Liver (tissue), 9 donors: Measurements from ENCODE around the gene CENPV. TPM values are rescaled to one million over a fixed set of nuclear protein-coding genes. Genes with fewer than 3 reads are reported as not detected.
A peak's percentile ranks its signal among the peaks of the same experiment; 100 is the strongest.

Experiments used
- DNase-seq: peaks from one replicate; pipeline ENCODE4 v3.0.0-alpha.2; 2017; ENCODE audit warnings: low spot score
- H3K27ac ChIP-seq, 2 donors: one replicate each; pipeline ENCODE4 v1.7.0; 2013; ENCODE audit warnings: inconsistent platforms in 2 of 2, low read length in 2 of 2, control low read depth in 1 of 2, low read depth in 1 of 2, mild to moderate bottlenecking in 1 of 2
- H3K27me3 ChIP-seq, 4 donors: one replicate each; pipeline versions ENCODE4 v1.6.1 to v1.7.0; 2013; ENCODE audit warnings: low read length in 3 of 4, inconsistent platforms in 1 of 4, mild to moderate bottlenecking in 1 of 4, moderate library complexity in 1 of 4; ENCODE audit not compliant: control insufficient read depth in 4 of 4, insufficient read depth in 4 of 4
- H3K36me3 ChIP-seq, 4 donors: one replicate each; pipeline versions ENCODE4 v1.6.1 to v1.7.0; 2013; ENCODE audit warnings: low read length in 3 of 4, mild to moderate bottlenecking in 3 of 4, low read depth in 1 of 4, moderate library complexity in 1 of 4; ENCODE audit not compliant: control insufficient read depth in 4 of 4, insufficient read depth in 3 of 4
- H3K4me1 ChIP-seq, 4 donors: one replicate each; pipeline versions ENCODE4 v1.6.1 to v1.7.0; 2013; ENCODE audit warnings: low read length in 3 of 4, mild to moderate bottlenecking in 3 of 4, moderate library complexity in 1 of 4; ENCODE audit not compliant: control insufficient read depth in 4 of 4, insufficient read depth in 4 of 4
- H3K4me3 ChIP-seq, 3 donors: one replicate each; pipeline versions ENCODE4 v1.6.1 to v1.7.0; 2013; ENCODE audit warnings: low read length in 3 of 3, control low read depth in 1 of 3, low read depth in 1 of 3, mild to moderate bottlenecking in 1 of 3
- H3K9ac ChIP-seq, 2 donors: one replicate each; pipeline ENCODE4 v1.7.0; 2013; ENCODE audit warnings: low read length in 2 of 2, mild to moderate bottlenecking in 2 of 2, moderate library complexity in 2 of 2, control low read depth in 1 of 2, low read depth in 1 of 2
- H3K9me3 ChIP-seq, 4 donors: one replicate each; pipeline versions ENCODE4 v1.6.1 to v1.7.0; 2013; ENCODE audit warnings: low read length in 3 of 4; ENCODE audit not compliant: control insufficient read depth in 4 of 4
- EGR1 ChIP-seq, 2 donors: IDR thresholded peaks; 2 replicates each; pipeline ENCODE4 v1.6.1; 2016 to 2018; ENCODE audit warnings: antibody characterized with exemption in 2 of 2, low read depth in 2 of 2
- FOXA1 ChIP-seq: IDR thresholded peaks from 2 replicates; pipeline ENCODE4 v1.6.1; 2016; ENCODE audit warnings: antibody characterized with exemption
- FOXA2 ChIP-seq: IDR thresholded peaks from 2 replicates; pipeline ENCODE4 v1.6.1; 2016; ENCODE audit warnings: antibody characterized with exemption
- GABPA ChIP-seq, 2 donors: IDR thresholded peaks in 1 of 2; conservative IDR thresholded peaks in 1 of 2; 2 replicates each; pipeline ENCODE4 v1.6.1; 2016; ENCODE audit warnings: antibody characterized with exemption in 2 of 2, mild to moderate bottlenecking in 1 of 2, moderate library complexity in 1 of 2
- HNF4A ChIP-seq, 2 donors: conservative IDR thresholded peaks; 2 replicates each; pipeline ENCODE4 v1.6.1; 2016; ENCODE audit warnings: antibody characterized with exemption in 2 of 2, mild to moderate bottlenecking in 2 of 2
- HNF4G ChIP-seq: IDR thresholded peaks from 2 replicates; pipeline ENCODE4 v1.6.1; 2016; ENCODE audit warnings: antibody characterized with exemption
- JUND ChIP-seq, 2 donors: IDR thresholded peaks; 2 replicates each; pipeline ENCODE4 v1.6.1; 2016; ENCODE audit warnings: antibody characterized with exemption in 2 of 2
- RAD21 ChIP-seq, 2 donors: IDR thresholded peaks; 2 replicates each; pipeline ENCODE4 v1.6.1; 2016; ENCODE audit warnings: antibody characterized with exemption in 2 of 2, mild to moderate bottlenecking in 2 of 2
- RXRA ChIP-seq, 2 donors: IDR thresholded peaks; 2 replicates each; pipeline ENCODE4 v1.6.1; 2017 to 2018; ENCODE audit warnings: antibody characterized with exemption in 2 of 2, mild to moderate bottlenecking in 1 of 2
- SP1 ChIP-seq: IDR thresholded peaks from 2 replicates; pipeline ENCODE4 v1.6.1; 2018; ENCODE audit warnings: antibody characterized with exemption, mild to moderate bottlenecking
- TAF1 ChIP-seq: conservative IDR thresholded peaks from 2 replicates; pipeline ENCODE4 v1.6.1; 2016; ENCODE audit warnings: antibody characterized with exemption, mild to moderate bottlenecking
- YY1 ChIP-seq: IDR thresholded peaks from 2 replicates; pipeline ENCODE4 v1.6.1; 2016; ENCODE audit warnings: antibody characterized with exemption, mild to moderate bottlenecking
- WGBS: extraction: QIAGEN DNeasy Blood & Tissue Kit; methylation state at CpG from one replicate; pipeline ENCODE4 v1.1.7; 2013; 5-methylcytosine and 5-hydroxymethylcytosine counted together
- polyA plus RNA-seq, 2 donors: library from polyadenylated mRNA; stranded (reverse) in 1 of 2; unstranded in 1 of 2; fragments of 200-250 nt in 1 of 2; fragments of >200 nt in 1 of 2; fragmentation: Nextera tagmentation in 1 of 2; extraction: Ambion mirVana in 1 of 2; gene quantifications; one replicate each; pipeline versions ENCODE4 v1.2.1 to v1.2.3, GENCODE V29; 2013 to 2015
- total RNA-seq, 2 donors: library from RNA; depleted of rRNA; stranded (reverse); fragments of >200 nt; gene quantifications; one replicate each; pipeline ENCODE4 v1.2.3, GENCODE V29; 2014
- TF ChIP-seq, protein P1 (sequence below): IDR thresholded peaks from 2 replicates; pipeline ENCODE4 v1.6.1; 2016; ENCODE audit warnings: antibody characterized with exemption
- TF ChIP-seq, protein P2 (sequence below): IDR thresholded peaks from 2 replicates; pipeline ENCODE4 v1.6.1; 2016; ENCODE audit warnings: antibody characterized with exemption
- TF ChIP-seq, protein P3 (sequence below): fragments of 150-350 bp; IDR thresholded peaks from 2 replicates; pipeline ENCODE4 v1.5.1; 2017; ENCODE audit warnings: improper control_type of control experiment, low read depth, low read length; ENCODE audit not compliant: missing input control
- TF ChIP-seq, protein P4 (sequence below): IDR thresholded peaks from 2 replicates; pipeline ENCODE4 v1.6.1; 2016; ENCODE audit warnings: antibody characterized with exemption
- TF ChIP-seq, protein P5 (sequence below): IDR thresholded peaks from 2 replicates; pipeline ENCODE4 v1.6.1; 2016; ENCODE audit warnings: antibody characterized with exemption, mild to moderate bottlenecking
- donor health status: healthy.
- donor health status: healthy.
- donor health status: healthy.
- donor health status: healthy.
- donor health status: healthy.

The CENPV gene
- total and polyA plus RNA-seq, 4 donors, result 13.1 to 24.3 (median 18.2) TPM

DNA sequence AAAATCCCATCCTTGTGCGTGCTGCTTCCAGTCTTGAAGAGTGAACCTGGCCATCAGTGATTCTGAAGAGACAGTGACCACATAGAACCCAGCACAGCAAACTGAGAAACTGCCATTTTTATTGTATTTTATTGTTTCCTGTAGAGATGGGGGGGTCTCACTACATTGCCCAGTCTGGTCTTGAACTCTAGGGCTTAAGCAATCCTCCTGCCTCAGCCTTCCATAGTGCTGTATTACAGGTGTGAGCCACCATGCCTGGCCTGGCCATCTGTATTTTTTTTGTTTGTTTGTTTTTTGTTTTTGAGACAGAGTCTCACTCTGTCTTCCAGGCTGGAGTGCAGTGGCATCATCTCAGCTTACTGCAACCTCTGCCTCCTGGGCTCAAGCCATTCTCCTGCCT, 13.9 kb downstream of the CENPV start:
- Histone ChIP-seq H3K9ac (no peak overlapping the region), H3K36me3 (peaks cover 0 to 13% (median 7%) of the 10 kb centered on the region in 4 donors), H3K4me1 (peaks cover 0 to 3% (median 0%) of the 10 kb centered on the region in 4 donors), H3K4me3 (no peak overlapping the region), H3K27me3 (no peaks in the 10 kb centered on the region), H3K27ac (no peak overlapping the region), H3K9me3 (no peaks in the 10 kb centered on the region)
- TF ChIP-seq FOXA2, result no peak
- no peak for TF ChIP-seq HNF4G
- TF ChIP-seq, protein P1, sequence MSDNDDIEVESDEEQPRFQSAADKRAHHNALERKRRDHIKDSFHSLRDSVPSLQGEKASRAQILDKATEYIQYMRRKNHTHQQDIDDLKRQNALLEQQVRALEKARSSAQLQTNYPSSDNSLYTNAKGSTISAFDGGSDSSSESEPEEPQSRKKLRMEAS, result no peak
- DNase-seq, result no peak
- 95% methylated on average over 1 of the region's 1 CpG for WGBS

DNA sequence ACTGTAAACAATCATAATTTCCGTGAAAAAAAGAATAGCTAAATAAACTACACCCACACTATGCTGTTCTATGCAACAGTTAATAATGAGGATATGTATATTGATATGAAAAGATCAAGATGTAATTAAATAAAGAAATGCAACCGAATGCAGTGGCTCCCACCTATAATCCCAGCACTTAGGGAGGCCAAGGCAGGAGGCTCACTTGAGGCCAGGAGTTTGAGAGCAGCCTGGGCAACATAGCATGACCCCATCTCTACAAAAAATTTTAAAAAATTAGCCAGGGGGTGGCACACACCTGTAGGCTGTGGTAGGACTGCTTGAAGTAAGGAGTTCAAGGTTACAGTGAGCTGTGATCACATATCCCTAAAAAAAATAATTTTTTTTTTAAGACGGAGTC, 14.9 kb downstream of the CENPV start:
- Histone ChIP-seq H3K4me3 (no peak overlapping the region), H3K27ac (no peak overlapping the region), H3K27me3 (no peaks in the 10 kb centered on the region), H3K9ac (no peak overlapping the region), H3K36me3 (peaks cover 0 to 10% (median 5%) of the 10 kb centered on the region in 4 donors), H3K9me3 (no peaks in the 10 kb centered on the region), H3K4me1 (peaks cover 0 to 3% (median 0%) of the 10 kb centered on the region in 4 donors)
- no peak for TF ChIP-seq RXRA (IDR thresholded peaks at IDR 0.05)
- TF ChIP-seq HNF4G, result no peak
- no peak for TF ChIP-seq FOXA2
- TF ChIP-seq, protein P1, result no peak
- no peak for TF ChIP-seq TAF1
- TF ChIP-seq FOXA1, result no peak
- no peak for TF ChIP-seq RAD21 (IDR thresholded peaks at IDR 0.05)
- no peak for TF ChIP-seq EGR1 (IDR thresholded peaks at IDR 0.05; ENCODE audit: low read depth in 2 of 2)
- TF ChIP-seq SP1, result no peak
- no peak for TF ChIP-seq JUND (IDR thresholded peaks at IDR 0.05)
- TF ChIP-seq YY1, result no peak
- no peak for DNase-seq
- WGBS, result 95% methylated on average over 3 of the region's 3 CpGs

DNA sequence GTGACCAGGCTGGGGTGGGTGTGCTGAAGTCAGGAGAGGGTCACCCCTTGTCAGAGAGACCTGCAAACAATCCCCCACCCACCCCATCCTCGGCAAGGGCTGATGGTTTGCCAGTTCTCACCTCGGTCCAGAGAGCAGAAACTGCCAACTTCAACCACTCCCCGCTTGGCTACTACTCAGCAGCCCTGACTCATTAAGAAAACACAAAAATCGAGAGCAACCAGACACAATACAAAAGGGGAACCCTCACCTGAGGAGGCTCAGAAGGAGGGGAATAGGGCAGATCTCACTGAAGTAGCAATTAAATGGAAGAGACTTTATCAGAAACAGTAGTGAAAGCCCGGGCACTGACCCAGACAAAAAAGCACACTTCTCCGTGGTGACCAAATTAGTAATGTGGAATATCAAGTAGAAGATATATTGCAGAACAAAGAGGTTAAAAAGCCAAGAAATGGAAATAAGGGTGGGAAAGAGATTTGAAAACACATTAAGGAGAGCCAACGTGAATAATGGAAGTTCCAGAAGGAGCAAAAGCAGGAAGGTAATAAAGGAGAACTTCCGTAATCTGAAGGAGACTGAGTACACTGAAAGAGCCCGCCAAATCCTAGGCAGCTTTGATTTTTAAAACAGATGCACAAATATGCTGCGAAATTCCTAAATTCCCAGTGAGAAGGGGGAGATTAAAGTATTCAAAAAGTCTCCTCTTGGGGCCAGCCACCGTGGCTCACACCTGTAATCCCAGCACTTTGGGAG, 23.6 kb downstream of the CENPV start:
- no peak overlapping the region for H3K9ac ChIP-seq
- H3K9me3 ChIP-seq, result no peaks in the 10 kb centered on the region
- peak overlapping the region in 1 of 2 donors; percentile 12 for H3K27ac ChIP-seq
- peaks cover 0 to 10% (median 5%) of the 10 kb centered on the region in 4 donors for H3K4me1 ChIP-seq
- WGBS, result 60% methylated on average over 11 of the region's 11 CpGs
- H3K4me3 ChIP-seq, result no peak overlapping the region
- no peaks in the 10 kb centered on the region for H3K27me3 ChIP-seq
- peaks cover 0 to 3% (median under 1%) of the 10 kb centered on the region in 4 donors for H3K36me3 ChIP-seq
- DNase-seq, result no peak
- no peak for TF ChIP-seq YY1
- no peak for TF ChIP-seq EGR1 (IDR thresholded peaks at IDR 0.05; ENCODE audit: low read depth in 2 of 2)
- TF ChIP-seq, protein P2, sequence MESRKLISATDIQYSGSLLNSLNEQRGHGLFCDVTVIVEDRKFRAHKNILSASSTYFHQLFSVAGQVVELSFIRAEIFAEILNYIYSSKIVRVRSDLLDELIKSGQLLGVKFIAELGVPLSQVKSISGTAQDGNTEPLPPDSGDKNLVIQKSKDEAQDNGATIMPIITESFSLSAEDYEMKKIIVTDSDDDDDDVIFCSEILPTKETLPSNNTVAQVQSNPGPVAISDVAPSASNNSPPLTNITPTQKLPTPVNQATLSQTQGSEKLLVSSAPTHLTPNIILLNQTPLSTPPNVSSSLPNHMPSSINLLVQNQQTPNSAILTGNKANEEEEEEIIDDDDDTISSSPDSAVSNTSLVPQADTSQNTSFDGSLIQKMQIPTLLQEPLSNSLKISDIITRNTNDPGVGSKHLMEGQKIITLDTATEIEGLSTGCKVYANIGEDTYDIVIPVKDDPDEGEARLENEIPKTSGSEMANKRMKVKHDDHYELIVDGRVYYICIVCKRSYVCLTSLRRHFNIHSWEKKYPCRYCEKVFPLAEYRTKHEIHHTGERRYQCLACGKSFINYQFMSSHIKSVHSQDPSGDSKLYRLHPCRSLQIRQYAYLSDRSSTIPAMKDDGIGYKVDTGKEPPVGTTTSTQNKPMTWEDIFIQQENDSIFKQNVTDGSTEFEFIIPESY, result no peak
- no peak for TF ChIP-seq FOXA1
- TF ChIP-seq, protein P3, sequence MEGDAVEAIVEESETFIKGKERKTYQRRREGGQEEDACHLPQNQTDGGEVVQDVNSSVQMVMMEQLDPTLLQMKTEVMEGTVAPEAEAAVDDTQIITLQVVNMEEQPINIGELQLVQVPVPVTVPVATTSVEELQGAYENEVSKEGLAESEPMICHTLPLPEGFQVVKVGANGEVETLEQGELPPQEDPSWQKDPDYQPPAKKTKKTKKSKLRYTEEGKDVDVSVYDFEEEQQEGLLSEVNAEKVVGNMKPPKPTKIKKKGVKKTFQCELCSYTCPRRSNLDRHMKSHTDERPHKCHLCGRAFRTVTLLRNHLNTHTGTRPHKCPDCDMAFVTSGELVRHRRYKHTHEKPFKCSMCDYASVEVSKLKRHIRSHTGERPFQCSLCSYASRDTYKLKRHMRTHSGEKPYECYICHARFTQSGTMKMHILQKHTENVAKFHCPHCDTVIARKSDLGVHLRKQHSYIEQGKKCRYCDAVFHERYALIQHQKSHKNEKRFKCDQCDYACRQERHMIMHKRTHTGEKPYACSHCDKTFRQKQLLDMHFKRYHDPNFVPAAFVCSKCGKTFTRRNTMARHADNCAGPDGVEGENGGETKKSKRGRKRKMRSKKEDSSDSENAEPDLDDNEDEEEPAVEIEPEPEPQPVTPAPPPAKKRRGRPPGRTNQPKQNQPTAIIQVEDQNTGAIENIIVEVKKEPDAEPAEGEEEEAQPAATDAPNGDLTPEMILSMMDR, result no peak
- TF ChIP-seq, protein P4, sequence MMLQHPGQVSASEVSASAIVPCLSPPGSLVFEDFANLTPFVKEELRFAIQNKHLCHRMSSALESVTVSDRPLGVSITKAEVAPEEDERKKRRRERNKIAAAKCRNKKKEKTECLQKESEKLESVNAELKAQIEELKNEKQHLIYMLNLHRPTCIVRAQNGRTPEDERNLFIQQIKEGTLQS, result no peak
- TF ChIP-seq SP1, result no peak
- TF ChIP-seq FOXA2, result no peak
- TF ChIP-seq GABPA (IDR thresholded peaks at IDR 0.05 in 1 of 2, conservative IDR thresholded peaks at IDR 0.05 in 1 of 2), result no peak
- TF ChIP-seq HNF4A (conservative IDR thresholded peaks at IDR 0.05), result peak in 1 of 2 donors; percentile 39
- TF ChIP-seq, protein P5, sequence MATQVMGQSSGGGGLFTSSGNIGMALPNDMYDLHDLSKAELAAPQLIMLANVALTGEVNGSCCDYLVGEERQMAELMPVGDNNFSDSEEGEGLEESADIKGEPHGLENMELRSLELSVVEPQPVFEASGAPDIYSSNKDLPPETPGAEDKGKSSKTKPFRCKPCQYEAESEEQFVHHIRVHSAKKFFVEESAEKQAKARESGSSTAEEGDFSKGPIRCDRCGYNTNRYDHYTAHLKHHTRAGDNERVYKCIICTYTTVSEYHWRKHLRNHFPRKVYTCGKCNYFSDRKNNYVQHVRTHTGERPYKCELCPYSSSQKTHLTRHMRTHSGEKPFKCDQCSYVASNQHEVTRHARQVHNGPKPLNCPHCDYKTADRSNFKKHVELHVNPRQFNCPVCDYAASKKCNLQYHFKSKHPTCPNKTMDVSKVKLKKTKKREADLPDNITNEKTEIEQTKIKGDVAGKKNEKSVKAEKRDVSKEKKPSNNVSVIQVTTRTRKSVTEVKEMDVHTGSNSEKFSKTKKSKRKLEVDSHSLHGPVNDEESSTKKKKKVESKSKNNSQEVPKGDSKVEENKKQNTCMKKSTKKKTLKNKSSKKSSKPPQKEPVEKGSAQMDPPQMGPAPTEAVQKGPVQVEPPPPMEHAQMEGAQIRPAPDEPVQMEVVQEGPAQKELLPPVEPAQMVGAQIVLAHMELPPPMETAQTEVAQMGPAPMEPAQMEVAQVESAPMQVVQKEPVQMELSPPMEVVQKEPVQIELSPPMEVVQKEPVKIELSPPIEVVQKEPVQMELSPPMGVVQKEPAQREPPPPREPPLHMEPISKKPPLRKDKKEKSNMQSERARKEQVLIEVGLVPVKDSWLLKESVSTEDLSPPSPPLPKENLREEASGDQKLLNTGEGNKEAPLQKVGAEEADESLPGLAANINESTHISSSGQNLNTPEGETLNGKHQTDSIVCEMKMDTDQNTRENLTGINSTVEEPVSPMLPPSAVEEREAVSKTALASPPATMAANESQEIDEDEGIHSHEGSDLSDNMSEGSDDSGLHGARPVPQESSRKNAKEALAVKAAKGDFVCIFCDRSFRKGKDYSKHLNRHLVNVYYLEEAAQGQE, result no peak
- no peak for TF ChIP-seq HNF4G
- peak; percentile 29 to 86 for TF ChIP-seq JUND (IDR thresholded peaks at IDR 0.05)
- TF ChIP-seq, protein P1, result no peak
- peak; percentile 7 to 15 for TF ChIP-seq RAD21 (IDR thresholded peaks at IDR 0.05)
- TF ChIP-seq RXRA (IDR thresholded peaks at IDR 0.05), result peak in 1 of 2 donors; percentile 23
- TF ChIP-seq TAF1, result no peak
